CD1c-positive myeloid dendritic cell (primary cell): ENCODE data around the gene KMT5C.
A peak's percentile ranks its signal among the peaks of the same experiment; 100 is the strongest.

ENCODE experiments used
- DNase-seq: peaks from one replicate; pipeline ENCODE4 v3.0.0-alpha.2; 2016; ENCODE audit errors: extremely low spot score

Gene KMT5C

GRCh38 chr19:55347442-55348009 is 7.8 kb downstream of the KMT5C start:
- no peak for DNase-seq

GRCh38 chr19:55348317-55349034 is 8.8 kb downstream of the KMT5C start:
- DNase-seq = no peak

GRCh38 chr19:55350620-55351315 is 11.1 kb downstream of the KMT5C start:
- DNase-seq = no peak

- no peak for DNase-seq
These were observed 12.4 kb downstream of the KMT5C start for GRCh38 chr19:55352040-55352439.

- DNase-seq = no peak
These were observed 13.0 kb downstream of the KMT5C start for GRCh38 chr19:55352549-55353145.

- no peak for DNase-seq
These were observed 13.7 kb downstream of the KMT5C start for GRCh38 chr19:55353356-55353802.

- peak; percentile 76 for DNase-seq
These were observed 14.4 kb downstream of the KMT5C start for GRCh38 chr19:55353803-55354697.

GRCh38 chr19:55354698-55355212 is 15.1 kb downstream of the KMT5C start, which contains the start of gene COX6B2:
Gene COX6B2, minus strand, starts transcription at chr19:55354719. Its CDS starts 198 bp downstream, at chr19:55354521.
- DNase-seq = no peak

GRCh38 chr19:55355213-55355821 is 15.6 kb downstream of the KMT5C start:
- DNase-seq = no peak

- DNase-seq = no peak
These were observed 18.8 kb downstream of the KMT5C start for GRCh38 chr19:55358493-55358892.

GRCh38 chr19:55358943-55359908 is 19.6 kb downstream of the KMT5C start:
- no peak for DNase-seq

GRCh38 chr19:55360902-55361301 is 21.2 kb downstream of the KMT5C start:
- no peak for DNase-seq

GRCh38 chr19:55362174-55362989 is 22.7 kb downstream of the KMT5C start:
- no peak for DNase-seq

GRCh38 chr19:55362990-55363716 is 23.5 kb downstream of the KMT5C start, which contains the start of gene GARIN5B:
Gene GARIN5B, minus strand, starts transcription at chr19:55363260. Its CDS starts 194 bp downstream, at chr19:55363066.
- DNase-seq = no peak

GRCh38 chr19:55365245-55365644 is 25.6 kb downstream of the KMT5C start:
- DNase-seq = no peak

- no peak for DNase-seq
These were observed 26.3 kb downstream of the KMT5C start for GRCh38 chr19:55365964-55366363.

- no peak for DNase-seq
These were observed 27.1 kb downstream of the KMT5C start for GRCh38 chr19:55366790-55367189.

- DNase-seq = no peak
These were observed 28.4 kb downstream of the KMT5C start for GRCh38 chr19:55368106-55368505.
